HepG2 (cell line): Measurements from ENCODE around the gene HOXC5. TPM values are rescaled to one million over a fixed set of nuclear protein-coding genes. Genes with fewer than 3 reads are reported as not detected.

ENCODE experiments used
- ATAC-seq: fragments of 200-7000 bp; cut with Tn5 transposase; 3 replicates; pipeline ENCODE4 v1.9.1; 2020; ENCODE audit warnings: mild to moderate bottlenecking, moderate library complexity
- BruUV-seq: library from RNA; stranded (reverse); fragments of 400-500 nt; replicated peaks from 2 replicates; lab custom pipeline; 2021; lab: Mats Ljungman, UMichigan
- CTCF ChIA-PET: fragments of 300-600 bp; formaldehyde crosslinking; extraction: SDS; loops from one replicate; lab custom pipeline; 2021; ENCODE audit warnings: low total read pairs, inconsistent platforms, low intra/inter-chr PET ratio; lab: Yijun Ruan, JAX
- POLR2A ChIA-PET: fragments of 350-600 bp; sonication (Branson Sonifier 250); formaldehyde crosslinking; loops from one replicate; lab custom pipeline; 2020; ENCODE audit warnings: antibody characterized with exemption, inconsistent platforms; lab: Yijun Ruan, JAX
- DNase-seq: peaks from one replicate; pipeline ENCODE4 v3.0.0-alpha.2; 2015; ENCODE audit warnings: low spot score
- FAIRE-seq: peaks from 3 replicates; lab custom pipeline; 2011; peaks lifted over from hg19 to GRCh38; lab: Jason Lieb, UNC
- H2AFZ ChIP-seq: one replicate; pipeline ENCODE4 v1.6.1; 2011; ENCODE audit warnings: low read length, inconsistent platforms
- H3K27ac ChIP-seq: fragments of 300-600 bp; 3 replicates; pipeline ENCODE4 v1.8.0; 2011; ENCODE audit warnings: mixed run types, mild to moderate bottlenecking, mixed read lengths, low read length, inconsistent platforms; ENCODE audit not compliant: insufficient read depth; ENCODE audit errors: extremely low read length
- H3K27me3 ChIP-seq, 2 experiments: fragments of 200-600 bp in 1 of 2; 2 replicates in 1 of 2; 3 replicates in 1 of 2; pipeline versions ENCODE4 v1.6.0 to v1.8.0; 2011; ENCODE audit warnings: low read length in 2 of 2, mild to moderate bottlenecking in 2 of 2, moderate library complexity in 2 of 2, inconsistent platforms in 1 of 2; ENCODE audit not compliant: insufficient read depth in 2 of 2, control insufficient read depth in 1 of 2
- H3K36me3 ChIP-seq, 2 experiments: fragments of 200-600 bp in 1 of 2; replicated peaks in 1 of 2; 2 replicates in 1 of 2; 3 replicates in 1 of 2; pipeline versions ENCODE4 v1.5.1 to v1.8.0; 2011; ENCODE audit warnings: low read length in 2 of 2, inconsistent platforms in 1 of 2; ENCODE audit not compliant: insufficient read depth in 2 of 2, control insufficient read depth in 1 of 2
- H3K4me1 ChIP-seq: 2 replicates; pipeline ENCODE4 v1.5.1; 2012; ENCODE audit warnings: low read length, inconsistent platforms; ENCODE audit not compliant: insufficient read depth
- H3K4me2 ChIP-seq: 2 replicates; pipeline ENCODE4 v1.6.0; 2011; ENCODE audit warnings: low read depth, low read length, inconsistent platforms
- H3K4me3 ChIP-seq, 3 experiments: fragments of 200-600 bp in 1 of 3; sonication (generic), shearing (Covaris generic) in 1 of 3; replicated peaks in 1 of 3; 2 replicates each; pipeline ENCODE4 v1.5.1; 2011 to 2016; ENCODE audit warnings: low read length in 3 of 3, inconsistent platforms in 2 of 3, low read depth in 2 of 3, mild to moderate bottlenecking in 2 of 3, control low read depth in 1 of 3, mixed read lengths in 1 of 3; ENCODE audit not compliant: insufficient read depth in 1 of 3
- H3K79me2 ChIP-seq: one replicate; pipeline ENCODE4 v1.6.1; 2011; ENCODE audit warnings: low read length, inconsistent platforms; ENCODE audit not compliant: insufficient read depth
- H3K9ac ChIP-seq: 2 replicates; pipeline ENCODE4 v1.6.0; 2011; ENCODE audit warnings: mild to moderate bottlenecking, low read depth, low read length, inconsistent platforms; ENCODE audit not compliant: insufficient read depth
- H3K9me3 ChIP-seq: 2 replicates; pipeline ENCODE4 v1.5.1; 2012; ENCODE audit warnings: mild to moderate bottlenecking, low read length
- H4K20me1 ChIP-seq: 2 replicates; pipeline ENCODE4 v1.6.0; 2011; ENCODE audit warnings: inconsistent platforms, mild to moderate bottlenecking, low read length, moderate library complexity; ENCODE audit not compliant: insufficient read depth
- CENPT ChIP-seq: sonication (generic); formaldehyde crosslinking; IDR thresholded peaks from 2 replicates; pipeline ENCODE4 v1.8.0; 2022; ENCODE audit warnings: low read depth, mild to moderate bottlenecking, moderate library complexity, missing genetic modification reagents
- CREM ChIP-seq, 2 experiments: sonication (generic) in 1 of 2; formaldehyde crosslinking in 1 of 2; IDR thresholded peaks; 2 replicates each; pipeline versions ENCODE4 v1.4.0 to v1.6.1; 2016 to 2020; ENCODE audit warnings: antibody characterized with exemption in 1 of 2, mild to moderate bottlenecking in 1 of 2, missing genetic modification reagents in 1 of 2
- EP300 ChIP-seq, 3 experiments: sonication (generic) in 1 of 3; formaldehyde crosslinking in 1 of 3; IDR thresholded peaks; 2 replicates each; pipeline versions ENCODE4 v1.5.1 to v1.6.1; 2011 to 2020; ENCODE audit warnings: low read depth in 2 of 3, low read length in 2 of 3, borderline replicate concordance in 1 of 3, improper control_type of control experiment in 1 of 3, mild to moderate bottlenecking in 1 of 3, missing genetic modification reagents in 1 of 3, moderate library complexity in 1 of 3
- NONO ChIP-seq, 2 experiments: fragments of 450-650 bp in 1 of 2; sonication (generic) in 1 of 2; formaldehyde crosslinking in 1 of 2; IDR thresholded peaks in 1 of 2; conservative IDR thresholded peaks in 1 of 2; 2 replicates each; pipeline versions ENCODE4 v1.6.1 to v1.8.0; 2017 to 2022; ENCODE audit warnings: mild to moderate bottlenecking in 1 of 2, missing genetic modification reagents in 1 of 2, moderate library complexity in 1 of 2
- SALL2 ChIP-seq: sonication (generic); formaldehyde crosslinking; IDR thresholded peaks from 2 replicates; pipeline ENCODE4 v1.8.1; 2023; ENCODE audit warnings: mild to moderate bottlenecking, missing genetic modification reagents, inconsistent platforms
- TCF12 ChIP-seq, 2 experiments: fragments of 450-650 bp in 1 of 2; sonication (generic) in 1 of 2; formaldehyde crosslinking in 1 of 2; IDR thresholded peaks; 2 replicates each; pipeline versions ENCODE4 v1.6.1 to v1.8.0; 2017 to 2022; ENCODE audit warnings: antibody characterized with exemption in 1 of 2, mild to moderate bottlenecking in 1 of 2, missing genetic modification reagents in 1 of 2, moderate library complexity in 1 of 2
- ZBTB7B ChIP-seq: sonication (generic); formaldehyde crosslinking; IDR thresholded peaks from 2 replicates; pipeline ENCODE4 v1.4.0; 2020; ENCODE audit warnings: missing genetic modification reagents
- ZNF558 ChIP-seq: sonication (generic); formaldehyde crosslinking; IDR thresholded peaks from 2 replicates; pipeline ENCODE4 v1.9.0; 2022; ENCODE audit warnings: mild to moderate bottlenecking, missing genetic modification reagents, borderline replicate concordance
- ZNF577 ChIP-seq: sonication (generic); formaldehyde crosslinking; IDR thresholded peaks from 2 replicates; pipeline ENCODE4 v1.4.0; 2020; ENCODE audit warnings: mild to moderate bottlenecking, low read depth, missing genetic modification reagents, borderline replicate concordance
- WGBS: methylation state at CpG from one replicate; pipeline ENCODE4 v1.1.6; 2017; ENCODE audit warnings: low lambda C conversion rate; 5-methylcytosine and 5-hydroxymethylcytosine counted together
- in situ Hi-C: cut with HindIII; loops from 2 replicates; pipeline ENCODE4 v1.10.0; 2017; ENCODE audit warnings: low pct_unique_long_range_greater_than_20kb; ENCODE audit not compliant: extremely low pct_ligation_motif_present
- intact Hi-C: fragments of 100-400 bp; cut with micrococcal nuclease; formaldehyde crosslinking; loops from one replicate; pipeline ENCODE4 v1.10.0; 2022; ENCODE audit not compliant: unreplicated experiment
- polyA plus RNA-seq, 8 experiments: library from polyadenylated mRNA; depleted of rRNA in 3 of 8; stranded (reverse) in 7 of 8; unstranded in 1 of 8; fragments of >200 nt; fragmentation: Illumina TruSeq in 4 of 8; extraction: Trizol in 4 of 8; gene quantifications; 2 replicates each; pipeline versions ENCODE4 v1.2.1 to v1.2.3, GENCODE V29; 2011 to 2016; ENCODE audit warnings: low read depth in 4 of 8, missing spikeins in 1 of 8, mixed read lengths in 1 of 8; ENCODE audit not compliant: insufficient read depth in 1 of 8
- total RNA-seq, 5 experiments: library from RNA; depleted of rRNA; stranded (reverse); fragments of >200 nt; fragmentation: Illumina TruSeq; extraction: Trizol; gene quantifications; 2 replicates each; pipeline ENCODE4 v1.2.3, GENCODE V29; 2016; ENCODE audit warnings: low read depth in 1 of 5
- TF ChIP-seq, protein P1 (sequence below): sonication (generic); formaldehyde crosslinking; IDR thresholded peaks from 2 replicates; pipeline ENCODE4 v1.4.0; 2020; ENCODE audit warnings: missing genetic modification reagents
- TF ChIP-seq, protein P2 (sequence below): sonication (generic); formaldehyde crosslinking; IDR thresholded peaks from 2 replicates; pipeline ENCODE4 v1.8.1; 2023; ENCODE audit warnings: mild to moderate bottlenecking, moderate library complexity, missing genetic modification reagents
- TF ChIP-seq, protein P3 (sequence below): sonication (generic); formaldehyde crosslinking; IDR thresholded peaks from 2 replicates; pipeline ENCODE4 v1.8.0; 2022; ENCODE audit warnings: mild to moderate bottlenecking, missing genetic modification reagents

Gene HOXC5
- total and polyA plus RNA-seq, 2 of the 13 experiments (the other 11 are each of a cell fraction or from before 2014, with no cell fraction given): not detected

DNA sequence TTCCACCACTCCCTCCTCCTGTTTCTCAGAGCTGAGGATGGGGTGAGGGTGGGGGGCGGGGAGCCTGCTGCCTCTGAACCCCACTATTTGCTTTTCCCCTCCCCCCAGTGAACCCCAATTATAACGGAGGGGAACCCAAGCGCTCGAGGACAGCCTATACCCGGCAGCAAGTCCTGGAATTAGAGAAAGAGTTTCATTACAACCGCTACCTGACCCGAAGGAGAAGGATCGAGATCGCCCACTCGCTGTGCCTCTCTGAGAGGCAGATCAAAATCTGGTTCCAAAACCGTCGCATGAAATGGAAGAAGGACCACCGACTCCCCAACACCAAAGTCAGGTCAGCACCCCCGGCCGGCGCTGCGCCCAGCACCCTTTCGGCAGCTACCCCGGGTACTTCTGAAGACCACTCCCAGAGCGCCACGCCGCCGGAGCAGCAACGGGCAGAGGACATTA is 21.9 kb downstream of the HOXC5 start:
- no peak overlapping the region for H3K4me3 ChIP-seq
- H3K4me1 ChIP-seq: no peaks in the 10 kb centered on the region
- ATAC-seq (no peak), DNase-seq (no peak), FAIRE-seq (no peak)
- TF ChIP-seq, protein P1, sequence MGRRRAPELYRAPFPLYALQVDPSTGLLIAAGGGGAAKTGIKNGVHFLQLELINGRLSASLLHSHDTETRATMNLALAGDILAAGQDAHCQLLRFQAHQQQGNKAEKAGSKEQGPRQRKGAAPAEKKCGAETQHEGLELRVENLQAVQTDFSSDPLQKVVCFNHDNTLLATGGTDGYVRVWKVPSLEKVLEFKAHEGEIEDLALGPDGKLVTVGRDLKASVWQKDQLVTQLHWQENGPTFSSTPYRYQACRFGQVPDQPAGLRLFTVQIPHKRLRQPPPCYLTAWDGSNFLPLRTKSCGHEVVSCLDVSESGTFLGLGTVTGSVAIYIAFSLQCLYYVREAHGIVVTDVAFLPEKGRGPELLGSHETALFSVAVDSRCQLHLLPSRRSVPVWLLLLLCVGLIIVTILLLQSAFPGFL (CRISPR knock-in tag): no peak
- TF ChIP-seq TCF12 (IDR thresholded peaks at IDR 0.05) (no peak), TCF12 (CRISPR knock-in tag; IDR thresholded peaks at IDR 0.05) (no peak)
- no peak overlapping the region for H2AFZ ChIP-seq
- BruUV-seq: no TSS peak
- in situ Hi-C loops (no loop called here), intact Hi-C loops (no loop called here)
- no peak overlapping the region for H3K9ac ChIP-seq
- WGBS: 30% methylated on average over 16 of the region's 24 CpGs
- CTCF ChIA-PET: no interaction called here
- no peaks in the 10 kb centered on the region for H4K20me1 ChIP-seq
- H3K27ac ChIP-seq: no peak overlapping the region
- no peaks in the 10 kb centered on the region for H3K79me2 ChIP-seq
- H3K4me2 ChIP-seq: no peak overlapping the region
- peaks cover 8 to 65% of the 10 kb centered on the region in 2 experiments; a peak in 4 of 5 replicates for H3K27me3 ChIP-seq
- H3K9me3 ChIP-seq: no peaks in the 10 kb centered on the region
- POLR2A ChIA-PET: no interaction called here
- H3K36me3 ChIP-seq: no peaks in the 10 kb centered on the region

DNA sequence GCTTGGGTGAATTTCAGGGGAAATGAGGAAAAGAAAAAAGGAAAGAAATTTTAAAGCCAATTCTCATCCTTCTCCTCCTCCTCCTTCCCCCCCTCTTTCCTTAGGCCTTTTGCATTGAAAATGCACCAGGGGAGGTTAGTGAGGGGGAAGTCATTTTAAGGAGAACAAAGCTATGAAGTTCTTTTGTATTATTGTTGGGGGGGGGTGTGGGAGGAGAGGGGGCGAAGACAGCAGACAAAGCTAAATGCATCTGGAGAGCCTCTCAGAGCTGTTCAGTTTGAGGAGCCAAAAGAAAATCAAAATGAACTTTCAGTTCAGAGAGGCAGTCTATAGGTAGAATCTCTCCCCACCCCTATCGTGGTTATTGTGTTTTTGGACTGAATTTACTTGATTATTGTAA is 22.7 kb downstream of the HOXC5 start:
- WGBS: 25% methylated on average over 2 of the region's 2 CpGs
- no TSS peak for BruUV-seq
- FAIRE-seq (no peak), ATAC-seq (no peak), DNase-seq (no peak)
- no peak overlapping the region for H3K27ac ChIP-seq
- H3K9ac ChIP-seq: no peak overlapping the region
- in situ Hi-C loops (no loop called here), intact Hi-C loops (no loop called here)
- peaks cover 8 to 58% of the 10 kb centered on the region in 2 experiments; a peak in 4 of 5 replicates for H3K27me3 ChIP-seq
- H3K79me2 ChIP-seq: no peaks in the 10 kb centered on the region
- no peaks in the 10 kb centered on the region for H3K9me3 ChIP-seq
- no peaks in the 10 kb centered on the region for H3K4me1 ChIP-seq
- no peaks in the 10 kb centered on the region for H3K36me3 ChIP-seq
- CTCF ChIA-PET: no interaction called here
- no peak overlapping the region for H2AFZ ChIP-seq
- H3K4me2 ChIP-seq: no peak overlapping the region
- no peak overlapping the region for H3K4me3 ChIP-seq
- no peaks in the 10 kb centered on the region for H4K20me1 ChIP-seq
- POLR2A ChIA-PET: no interaction called here
- TF ChIP-seq, protein P2, sequence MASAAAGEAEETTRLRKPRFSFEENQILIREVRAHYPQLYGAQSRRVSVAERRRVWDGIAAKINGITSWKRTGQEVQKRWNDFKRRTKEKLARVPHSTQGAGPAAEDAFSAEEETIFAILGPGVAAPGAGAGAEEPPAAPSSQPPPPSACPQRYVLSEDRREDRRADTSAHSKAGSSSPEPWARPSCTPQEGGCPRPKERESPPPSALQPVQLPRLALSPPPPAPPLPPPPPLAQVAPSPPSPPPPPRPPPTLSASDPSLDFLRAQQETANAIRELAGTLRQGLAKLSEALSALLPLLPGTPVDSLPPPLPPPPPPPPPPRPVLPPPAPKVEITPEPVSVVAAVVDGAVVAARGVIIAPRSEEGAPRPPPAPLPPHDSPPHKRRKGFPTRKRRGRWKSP (CRISPR knock-in tag): no peak
- TF ChIP-seq CREM (IDR thresholded peaks at IDR 0.05): no peak
- no peak for TF ChIP-seq CREM (CRISPR knock-in tag; IDR thresholded peaks at IDR 0.05)
- no peak for TF ChIP-seq EP300 (IDR thresholded peaks at IDR 0.05; ENCODE audit: low read depth in 2 of 2, low read length in 2 of 2)
- no peak for TF ChIP-seq EP300 (CRISPR knock-in tag; IDR thresholded peaks at IDR 0.05; ENCODE audit: borderline replicate concordance)
- no peak for TF ChIP-seq ZBTB7B (CRISPR knock-in tag)
- TF ChIP-seq, protein P3, sequence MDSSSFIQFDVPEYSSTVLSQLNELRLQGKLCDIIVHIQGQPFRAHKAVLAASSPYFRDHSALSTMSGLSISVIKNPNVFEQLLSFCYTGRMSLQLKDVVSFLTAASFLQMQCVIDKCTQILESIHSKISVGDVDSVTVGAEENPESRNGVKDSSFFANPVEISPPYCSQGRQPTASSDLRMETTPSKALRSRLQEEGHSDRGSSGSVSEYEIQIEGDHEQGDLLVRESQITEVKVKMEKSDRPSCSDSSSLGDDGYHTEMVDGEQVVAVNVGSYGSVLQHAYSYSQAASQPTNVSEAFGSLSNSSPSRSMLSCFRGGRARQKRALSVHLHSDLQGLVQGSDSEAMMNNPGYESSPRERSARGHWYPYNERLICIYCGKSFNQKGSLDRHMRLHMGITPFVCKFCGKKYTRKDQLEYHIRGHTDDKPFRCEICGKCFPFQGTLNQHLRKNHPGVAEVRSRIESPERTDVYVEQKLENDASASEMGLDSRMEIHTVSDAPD (CRISPR knock-in tag): no peak
- no peak for TF ChIP-seq ZNF577 (CRISPR knock-in tag)
- TF ChIP-seq ZNF558: no peak
- no peak for TF ChIP-seq SALL2 (CRISPR knock-in tag)
- TF ChIP-seq CENPT (CRISPR knock-in tag): no peak
- no peak for TF ChIP-seq NONO (IDR thresholded peaks at IDR 0.05)
- no peak for TF ChIP-seq NONO (CRISPR knock-in tag; conservative IDR thresholded peaks at IDR 0.05)
